ENCODE data around the gene IPCEF1.

DNA sequence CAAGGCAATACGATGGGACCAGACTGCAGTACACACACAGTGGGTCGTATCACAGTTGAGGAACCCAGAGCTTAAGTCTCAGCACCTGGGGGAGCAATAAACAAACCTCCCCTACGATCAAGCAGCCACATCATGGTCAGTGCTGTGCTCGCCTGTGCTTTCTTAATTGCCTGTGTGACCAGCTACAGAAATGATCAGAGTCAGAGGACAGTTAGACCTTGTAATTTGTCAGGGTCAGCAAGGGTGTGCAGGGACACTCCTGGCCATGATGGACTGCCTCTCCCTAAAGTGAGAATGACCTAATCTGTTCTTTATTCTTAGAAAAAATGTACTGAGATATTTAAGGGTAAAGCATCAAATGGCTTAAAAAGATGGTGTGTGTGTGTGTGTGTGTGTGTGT lies 239.1 kb downstream of the IPCEF1 start:
- TF ChIP-seq, protein P1, sequence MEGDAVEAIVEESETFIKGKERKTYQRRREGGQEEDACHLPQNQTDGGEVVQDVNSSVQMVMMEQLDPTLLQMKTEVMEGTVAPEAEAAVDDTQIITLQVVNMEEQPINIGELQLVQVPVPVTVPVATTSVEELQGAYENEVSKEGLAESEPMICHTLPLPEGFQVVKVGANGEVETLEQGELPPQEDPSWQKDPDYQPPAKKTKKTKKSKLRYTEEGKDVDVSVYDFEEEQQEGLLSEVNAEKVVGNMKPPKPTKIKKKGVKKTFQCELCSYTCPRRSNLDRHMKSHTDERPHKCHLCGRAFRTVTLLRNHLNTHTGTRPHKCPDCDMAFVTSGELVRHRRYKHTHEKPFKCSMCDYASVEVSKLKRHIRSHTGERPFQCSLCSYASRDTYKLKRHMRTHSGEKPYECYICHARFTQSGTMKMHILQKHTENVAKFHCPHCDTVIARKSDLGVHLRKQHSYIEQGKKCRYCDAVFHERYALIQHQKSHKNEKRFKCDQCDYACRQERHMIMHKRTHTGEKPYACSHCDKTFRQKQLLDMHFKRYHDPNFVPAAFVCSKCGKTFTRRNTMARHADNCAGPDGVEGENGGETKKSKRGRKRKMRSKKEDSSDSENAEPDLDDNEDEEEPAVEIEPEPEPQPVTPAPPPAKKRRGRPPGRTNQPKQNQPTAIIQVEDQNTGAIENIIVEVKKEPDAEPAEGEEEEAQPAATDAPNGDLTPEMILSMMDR (IDR thresholded peaks at IDR 0.05), result no peak
- TF ChIP-seq RFX5 (IDR thresholded peaks at IDR 0.05) (no peak), EP300 (IDR thresholded peaks at IDR 0.05) (no peak), RAD21 (conservative IDR thresholded peaks at IDR 0.05 in 1 of 2, IDR thresholded peaks at IDR 0.05 in 1 of 2) (no peak), HDAC2 (IDR thresholded peaks at IDR 0.05) (no peak), POLR2A (IDR thresholded peaks at IDR 0.05; ENCODE audit: low read length) (no peak), CHD2 (IDR thresholded peaks at IDR 0.05; ENCODE audit: low read length, partially characterized antibody) (no peak), NPAS2 (CRISPR knock-in tag; IDR thresholded peaks at IDR 0.05; ENCODE audit: borderline replicate concordance) (no peak), RCOR1 (IDR thresholded peaks at IDR 0.05; ENCODE audit: low read depth, low read length) (no peak), BHLHE40 (IDR thresholded peaks at IDR 0.05; ENCODE audit: low read depth, low read length) (no peak)
- TF ChIP-seq, protein P2, sequence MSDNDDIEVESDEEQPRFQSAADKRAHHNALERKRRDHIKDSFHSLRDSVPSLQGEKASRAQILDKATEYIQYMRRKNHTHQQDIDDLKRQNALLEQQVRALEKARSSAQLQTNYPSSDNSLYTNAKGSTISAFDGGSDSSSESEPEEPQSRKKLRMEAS (IDR thresholded peaks at IDR 0.05), result no peak
- TF ChIP-seq, protein P3, sequence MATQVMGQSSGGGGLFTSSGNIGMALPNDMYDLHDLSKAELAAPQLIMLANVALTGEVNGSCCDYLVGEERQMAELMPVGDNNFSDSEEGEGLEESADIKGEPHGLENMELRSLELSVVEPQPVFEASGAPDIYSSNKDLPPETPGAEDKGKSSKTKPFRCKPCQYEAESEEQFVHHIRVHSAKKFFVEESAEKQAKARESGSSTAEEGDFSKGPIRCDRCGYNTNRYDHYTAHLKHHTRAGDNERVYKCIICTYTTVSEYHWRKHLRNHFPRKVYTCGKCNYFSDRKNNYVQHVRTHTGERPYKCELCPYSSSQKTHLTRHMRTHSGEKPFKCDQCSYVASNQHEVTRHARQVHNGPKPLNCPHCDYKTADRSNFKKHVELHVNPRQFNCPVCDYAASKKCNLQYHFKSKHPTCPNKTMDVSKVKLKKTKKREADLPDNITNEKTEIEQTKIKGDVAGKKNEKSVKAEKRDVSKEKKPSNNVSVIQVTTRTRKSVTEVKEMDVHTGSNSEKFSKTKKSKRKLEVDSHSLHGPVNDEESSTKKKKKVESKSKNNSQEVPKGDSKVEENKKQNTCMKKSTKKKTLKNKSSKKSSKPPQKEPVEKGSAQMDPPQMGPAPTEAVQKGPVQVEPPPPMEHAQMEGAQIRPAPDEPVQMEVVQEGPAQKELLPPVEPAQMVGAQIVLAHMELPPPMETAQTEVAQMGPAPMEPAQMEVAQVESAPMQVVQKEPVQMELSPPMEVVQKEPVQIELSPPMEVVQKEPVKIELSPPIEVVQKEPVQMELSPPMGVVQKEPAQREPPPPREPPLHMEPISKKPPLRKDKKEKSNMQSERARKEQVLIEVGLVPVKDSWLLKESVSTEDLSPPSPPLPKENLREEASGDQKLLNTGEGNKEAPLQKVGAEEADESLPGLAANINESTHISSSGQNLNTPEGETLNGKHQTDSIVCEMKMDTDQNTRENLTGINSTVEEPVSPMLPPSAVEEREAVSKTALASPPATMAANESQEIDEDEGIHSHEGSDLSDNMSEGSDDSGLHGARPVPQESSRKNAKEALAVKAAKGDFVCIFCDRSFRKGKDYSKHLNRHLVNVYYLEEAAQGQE (IDR thresholded peaks at IDR 0.05), result no peak
